ENCODE results near the gene SOX3.

The SOX3 gene

GRCh38 chrX:140467211-140467610, 37.7 kb downstream of the SOX3 start:
- TF ChIP-seq CREB1 (IDR thresholded peaks at IDR 0.05; ENCODE audit: low read depth), result no peak
- no peak for TF ChIP-seq TCF12 (IDR thresholded peaks at IDR 0.05; ENCODE audit: low read depth)
- TF ChIP-seq REST (IDR thresholded peaks at IDR 0.05; ENCODE audit: low read depth), result no peak
- no peak for TF ChIP-seq EP300 (IDR thresholded peaks at IDR 0.05; ENCODE audit: borderline replicate concordance)
- TF ChIP-seq RAD21 (IDR thresholded peaks at IDR 0.05; ENCODE audit: low read depth), result no peak
- no peak for TF ChIP-seq CEBPB (IDR thresholded peaks at IDR 0.05)
- TF ChIP-seq USF1 (IDR thresholded peaks at IDR 0.05), result no peak
- no peak for TF ChIP-seq EGR1 (IDR thresholded peaks at IDR 0.05)
- TF ChIP-seq YY1 (IDR thresholded peaks at IDR 0.05; ENCODE audit: low read depth), result no peak
- no peak for TF ChIP-seq FOXM1 (IDR thresholded peaks at IDR 0.05; ENCODE audit: borderline replicate concordance, low read depth)
- no peak for TF ChIP-seq NFIC (IDR thresholded peaks at IDR 0.05)
- TF ChIP-seq ZBTB7A (IDR thresholded peaks at IDR 0.05; ENCODE audit: low read depth), result no peak
- TF ChIP-seq MAX (IDR thresholded peaks at IDR 0.05), result no peak
- no peak for TF ChIP-seq TEAD4 (IDR thresholded peaks at IDR 0.05)
